Dedifferentiated amniotic fluid mesenchymal stem cell (primary cell): ENCODE measurements around the gene KCNN4.
"Not testable (repeated sequence)": the region's sequence is repeated elsewhere in the genome, so short reads cannot be mapped to it uniquely, and the experiment has no call there.

Source experiments
- DNase-seq: peaks from one replicate; pipeline ENCODE4 v3.0.0-alpha.2; 2016; ENCODE audit errors: extremely low spot score

The KCNN4 gene

GRCh38 chr19:43780706-43781525 lies at the start of gene KCNN4:
TSS of gene KCNN4 (minus strand) at chr19:43780973. CDS start at chr19:43780861, 112 bp downstream.
- DNase-seq, result peak; percentile 45

DNA sequence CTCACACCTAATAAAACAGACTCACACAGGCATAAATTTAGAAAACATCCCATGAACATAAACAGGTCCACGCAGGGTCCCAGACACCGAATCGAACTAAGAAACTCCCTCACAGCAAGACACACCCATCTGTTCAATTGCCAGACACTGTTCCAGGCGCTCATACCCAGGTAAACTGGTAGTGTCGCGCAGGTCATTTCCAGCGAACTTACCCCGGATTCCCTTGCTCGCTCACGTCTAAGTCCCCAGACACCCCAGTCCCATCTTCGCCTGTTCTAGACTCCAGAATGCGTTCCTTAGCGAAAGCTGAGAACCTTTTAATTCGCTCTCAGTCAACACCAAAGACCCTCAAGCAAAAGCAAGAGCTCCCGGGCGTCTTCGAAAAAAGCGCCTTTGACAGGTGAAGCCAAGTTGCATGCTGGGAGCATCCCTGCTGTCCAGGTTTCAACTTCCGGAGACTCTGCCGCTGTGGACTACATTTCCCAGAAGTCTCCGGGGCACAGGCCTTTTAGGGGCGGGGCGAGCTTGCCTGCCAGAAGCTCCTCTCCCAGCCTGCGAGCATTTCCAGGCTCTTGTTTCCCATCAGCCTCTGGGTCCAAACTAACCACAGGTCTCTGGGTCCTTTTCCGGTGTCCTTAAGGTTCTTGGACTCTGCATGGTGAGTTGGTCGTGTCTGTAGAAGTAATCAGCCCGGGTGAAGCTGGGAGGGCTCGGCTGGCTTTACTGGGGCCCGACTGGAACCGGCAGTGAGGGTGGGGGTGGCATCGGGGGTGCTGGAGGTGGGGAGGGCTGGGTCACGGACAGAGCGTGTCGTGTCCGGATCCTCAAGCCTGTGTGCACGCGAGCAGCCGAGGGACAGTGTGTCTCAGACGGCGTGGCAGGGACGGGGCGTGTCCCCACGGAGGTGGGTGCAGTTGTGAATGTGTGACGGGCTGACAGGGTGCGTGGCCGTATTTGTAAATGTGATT lies 46.3 kb upstream of the KCNN4 start, which contains the start of gene ZNF283:
ZNF283 (plus strand) TSS at position 535 of the 968 bp plus-strand sequence. CDS start 6,184 bp downstream, outside the sequence.
- DNase-seq, result peak; percentile 88

DNA sequence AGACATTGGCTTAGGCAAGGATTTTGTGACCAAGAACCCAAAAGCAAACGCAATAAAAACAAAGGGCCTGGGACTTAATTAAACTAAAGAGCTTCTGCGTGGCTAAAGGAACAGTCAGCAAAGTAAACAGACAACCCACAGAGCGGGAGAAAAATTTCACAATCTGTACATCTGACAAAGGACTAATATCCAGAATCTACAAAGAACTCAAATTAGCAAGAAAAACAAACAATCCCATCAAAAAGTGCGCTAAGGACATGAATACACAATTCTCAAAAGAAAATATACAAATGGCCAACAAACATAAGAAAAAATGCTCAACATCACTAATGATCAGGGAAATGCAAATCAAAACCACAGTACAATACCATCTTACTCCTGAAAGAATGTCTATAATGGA lies 43.8 kb upstream of the KCNN4 start:
- DNase-seq, result not testable (repeated sequence)

DNA sequence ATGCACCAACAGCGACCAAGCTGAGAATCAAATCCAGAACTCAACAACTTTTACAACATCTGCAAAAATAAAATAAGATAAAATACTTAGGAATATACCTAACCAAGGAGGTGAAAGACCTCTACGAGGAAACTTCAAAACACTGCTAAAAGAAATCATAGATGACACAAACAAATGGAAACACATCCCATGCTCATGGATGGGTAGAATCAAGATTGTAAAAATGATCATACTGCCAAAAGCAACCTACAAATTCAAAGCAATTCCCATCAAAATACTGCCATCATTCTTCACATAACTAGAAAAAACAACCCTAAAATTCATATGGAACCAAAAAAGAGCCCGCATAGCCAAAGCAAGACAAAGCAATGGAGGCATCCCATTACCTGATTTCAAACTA lies 43.1 kb upstream of the KCNN4 start:
- not testable (repeated sequence) for DNase-seq

GRCh38 chr19:43820884-43821215 lies 40.1 kb upstream of the KCNN4 start:
- no peak for DNase-seq

DNA sequence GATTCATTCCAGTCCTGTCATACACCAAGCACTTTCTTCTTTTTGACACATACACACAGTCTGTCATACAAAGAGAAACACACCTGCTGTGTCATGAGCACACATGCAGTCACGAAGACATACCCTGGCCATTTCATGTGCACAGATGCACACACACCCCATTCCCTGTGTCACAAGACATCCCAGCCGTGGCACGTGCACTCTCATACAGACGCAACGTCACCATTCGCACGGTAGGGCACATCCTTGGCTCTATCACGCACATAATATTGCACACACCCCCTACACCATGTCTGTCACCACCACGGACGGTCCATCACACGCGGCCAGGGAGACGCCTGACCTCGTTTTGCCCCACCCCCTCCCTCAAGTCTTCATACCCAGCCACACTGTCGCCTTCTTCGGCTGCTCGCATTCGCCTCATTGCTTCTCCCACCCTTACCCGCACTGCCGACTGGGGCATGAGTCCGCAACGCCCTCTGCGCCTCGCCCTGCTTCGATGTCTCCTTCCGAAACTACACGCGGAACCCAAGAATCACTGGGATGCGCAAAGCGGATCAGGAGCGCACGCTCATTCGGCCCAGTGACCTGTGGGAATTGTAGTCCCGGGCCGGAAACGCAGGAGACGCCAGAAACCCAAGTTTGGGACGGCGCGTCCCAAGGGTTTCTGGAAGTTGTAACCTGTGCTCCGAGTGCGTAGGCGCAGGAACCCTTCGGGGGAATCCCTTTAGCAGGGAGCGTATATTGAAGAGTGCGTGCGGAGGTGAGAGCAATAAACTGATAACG lies 39.5 kb upstream of the KCNN4 start:
- DNase-seq, result no peak

- no peak for DNase-seq
Measured at GRCh38 chr19:43818500-43818899, 37.7 kb upstream of the KCNN4 start.

DNA sequence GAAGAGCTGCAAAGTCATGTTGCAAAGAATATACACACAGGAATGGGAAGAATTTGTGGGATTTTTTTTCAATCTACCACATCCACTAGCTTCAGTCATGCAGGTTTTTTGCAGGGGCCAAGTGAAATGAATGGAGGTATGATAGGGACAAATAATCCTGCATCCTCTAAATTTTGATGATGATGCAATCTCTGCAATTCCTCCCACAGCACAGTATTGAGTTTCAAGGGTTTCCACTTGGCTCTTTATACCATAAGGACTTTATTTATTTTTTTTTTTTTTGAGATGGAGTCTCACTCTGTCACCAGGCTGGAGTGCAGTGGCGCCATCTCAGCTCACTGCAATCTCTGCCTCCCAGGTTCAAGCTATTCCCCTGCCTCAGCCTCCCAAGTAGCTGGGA lies 36.7 kb upstream of the KCNN4 start:
- not testable (repeated sequence) for DNase-seq

DNA sequence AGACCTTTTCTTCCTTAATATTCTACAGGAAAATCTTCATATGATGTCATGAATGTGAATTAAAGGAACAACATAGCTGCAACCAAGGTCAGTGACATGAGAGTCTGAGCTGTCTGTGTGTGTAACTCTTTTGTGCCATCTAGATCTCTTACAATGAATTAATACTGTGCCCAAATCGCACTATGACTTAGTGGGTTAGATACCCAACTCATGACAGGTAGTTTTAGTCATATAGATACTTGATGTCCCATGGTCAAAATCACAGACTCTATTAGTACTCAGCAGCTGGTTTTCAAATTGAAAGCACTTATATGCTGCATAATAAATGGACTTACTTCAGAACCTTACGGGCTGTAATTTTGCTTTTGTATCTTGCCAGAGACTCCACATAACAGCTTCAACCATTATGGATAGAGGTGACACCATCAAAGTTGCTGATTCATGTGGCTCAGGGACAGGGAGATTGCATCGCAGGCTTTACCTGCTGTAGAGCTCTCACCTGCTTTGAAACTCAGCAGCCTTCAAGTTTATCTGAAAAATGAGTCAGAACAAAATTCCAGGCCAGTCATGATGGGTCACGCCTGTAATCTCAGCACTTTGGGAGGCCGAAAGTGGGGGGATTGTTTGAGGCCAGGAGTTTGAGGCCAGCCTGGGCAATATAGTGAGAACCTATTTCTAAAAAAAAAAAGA lies 34.0 kb upstream of the KCNN4 start:
- DNase-seq, result no peak

DNA sequence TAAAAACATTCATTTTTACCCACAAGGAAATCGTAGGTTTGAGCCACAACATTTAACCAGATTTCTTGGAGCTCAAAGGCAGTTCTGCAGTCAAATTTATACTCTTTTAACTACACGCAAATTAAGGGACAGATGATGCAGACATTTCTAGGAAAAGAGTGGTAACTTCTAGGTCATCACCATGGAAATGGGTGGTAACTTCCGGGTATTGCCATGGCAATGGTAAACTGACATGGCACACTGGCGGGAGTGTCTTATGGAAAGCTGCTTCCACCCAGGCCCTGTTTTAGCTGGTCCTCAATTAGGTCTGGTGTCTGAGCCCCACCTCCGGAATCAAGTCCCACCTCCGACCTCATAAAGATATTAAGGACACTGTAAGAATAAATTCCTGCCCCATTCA lies 31.9 kb upstream of the KCNN4 start:
- DNase-seq, result no peak

DNA sequence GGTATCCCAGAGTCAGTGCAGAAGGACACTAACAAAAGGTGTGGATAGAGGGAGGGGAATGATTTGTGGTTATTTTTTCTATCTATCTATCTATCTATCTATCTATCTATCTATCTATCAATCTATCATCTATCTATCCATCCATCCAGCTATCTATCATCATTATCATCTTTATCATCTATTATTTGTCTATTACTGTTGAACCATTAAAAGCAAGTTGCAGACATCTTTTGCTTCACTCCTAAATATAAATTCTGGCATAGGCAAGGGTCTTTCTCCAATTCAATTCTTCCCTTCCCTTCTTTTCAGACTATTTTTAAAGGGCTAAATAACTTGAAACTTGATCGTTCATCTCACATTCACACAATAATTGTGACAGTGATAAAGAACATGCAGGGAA lies 31.5 kb upstream of the KCNN4 start:
- no peak for DNase-seq

DNA sequence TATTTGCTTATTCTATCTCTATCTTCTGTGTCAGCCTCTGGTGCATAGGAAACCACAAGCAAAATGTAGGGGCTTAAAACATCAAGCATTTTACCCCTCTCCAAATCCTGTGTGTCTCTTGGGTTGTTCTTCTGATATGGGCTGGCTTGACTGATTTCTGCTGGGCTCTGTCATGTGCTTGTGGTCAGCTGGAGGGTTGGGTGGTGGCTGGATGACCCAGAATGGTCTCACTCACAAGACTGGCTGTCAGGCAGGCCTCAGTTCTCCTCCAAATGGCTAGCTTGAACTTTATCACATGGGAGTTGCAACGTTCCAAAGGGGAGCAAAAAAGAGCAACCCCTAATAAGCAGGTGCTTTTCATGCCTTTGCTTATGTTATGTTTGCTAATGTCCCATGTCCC lies 31.1 kb upstream of the KCNN4 start:
- no peak for DNase-seq

DNA sequence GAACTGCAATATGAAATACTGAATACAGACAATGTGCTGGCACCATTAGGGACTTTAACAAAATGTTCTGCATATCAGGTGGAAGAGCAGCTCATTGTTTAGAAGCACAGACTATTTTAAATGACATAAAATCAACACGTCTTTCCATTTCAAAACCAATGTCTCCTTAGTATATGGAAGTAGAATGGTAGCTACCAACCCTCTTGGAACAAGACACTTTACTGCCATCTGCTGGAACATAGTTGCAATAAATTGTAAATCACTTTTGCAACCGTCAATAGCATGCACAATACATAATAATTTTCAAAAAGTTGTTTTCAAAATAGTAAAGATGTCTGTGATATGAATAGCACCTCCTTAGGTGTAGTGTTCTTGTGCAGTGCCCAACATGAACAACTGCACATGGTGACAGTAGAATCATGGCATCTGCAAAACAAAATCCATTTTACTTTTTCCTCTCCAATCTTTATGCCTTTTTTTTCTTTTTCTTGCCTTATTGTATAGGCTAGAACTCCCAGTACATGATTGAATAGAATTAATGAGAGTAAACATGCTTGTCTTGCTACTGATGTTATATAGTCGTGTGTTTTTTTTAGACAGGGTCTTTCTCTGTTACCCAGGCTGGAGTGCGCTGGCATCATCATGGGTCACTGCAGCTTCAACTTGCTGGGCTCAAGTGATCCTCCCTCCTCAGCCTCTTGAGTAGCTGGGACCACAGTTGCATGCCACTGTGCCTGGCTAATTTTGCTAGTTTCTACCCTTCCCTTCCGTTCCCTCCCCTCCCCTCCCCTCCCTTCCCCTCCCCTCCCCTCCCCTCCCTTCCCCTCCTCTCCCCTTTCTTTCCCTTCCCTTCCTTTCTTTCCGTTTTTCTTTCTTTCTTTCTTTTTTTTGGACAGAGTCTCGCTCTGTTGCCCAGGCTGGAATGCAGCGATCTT lies 29.3 kb upstream of the KCNN4 start:
- DNase-seq, result peak; percentile 57

- no peak for DNase-seq
Measured at GRCh38 chr19:43807651-43808050, 26.9 kb upstream of the KCNN4 start.

GRCh38 chr19:43806848-43807247 lies 26.1 kb upstream of the KCNN4 start:
- no peak for DNase-seq

DNA sequence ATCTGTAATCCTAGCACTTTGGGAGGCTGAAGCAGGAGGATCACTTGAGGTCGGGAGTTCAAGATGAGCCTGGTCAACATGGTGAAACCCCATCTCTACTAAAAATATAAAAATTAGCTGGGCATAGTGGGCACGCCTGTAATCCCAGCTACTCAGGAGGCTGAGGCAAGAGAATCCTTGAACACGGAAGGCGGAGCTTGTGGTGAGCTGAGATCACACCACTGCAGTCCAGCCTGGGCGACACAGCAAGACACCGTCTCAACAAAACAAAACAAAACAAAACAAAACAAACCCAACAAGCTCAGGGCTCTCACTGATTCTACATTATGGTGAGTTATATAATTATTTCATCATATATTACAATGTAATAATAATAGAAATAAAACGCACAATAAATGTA lies 25.6 kb upstream of the KCNN4 start:
- DNase-seq, result not testable (repeated sequence)

GRCh38 chr19:43804432-43804831 lies 23.7 kb upstream of the KCNN4 start:
- no peak for DNase-seq

- no peak for DNase-seq
Measured at GRCh38 chr19:43802216-43802951, 21.6 kb upstream of the KCNN4 start, which contains the start of gene LYPD5. TSS of gene LYPD5 (minus strand) at chr19:43802447. CDS start at chr19:43802380, 67 bp downstream.

DNA sequence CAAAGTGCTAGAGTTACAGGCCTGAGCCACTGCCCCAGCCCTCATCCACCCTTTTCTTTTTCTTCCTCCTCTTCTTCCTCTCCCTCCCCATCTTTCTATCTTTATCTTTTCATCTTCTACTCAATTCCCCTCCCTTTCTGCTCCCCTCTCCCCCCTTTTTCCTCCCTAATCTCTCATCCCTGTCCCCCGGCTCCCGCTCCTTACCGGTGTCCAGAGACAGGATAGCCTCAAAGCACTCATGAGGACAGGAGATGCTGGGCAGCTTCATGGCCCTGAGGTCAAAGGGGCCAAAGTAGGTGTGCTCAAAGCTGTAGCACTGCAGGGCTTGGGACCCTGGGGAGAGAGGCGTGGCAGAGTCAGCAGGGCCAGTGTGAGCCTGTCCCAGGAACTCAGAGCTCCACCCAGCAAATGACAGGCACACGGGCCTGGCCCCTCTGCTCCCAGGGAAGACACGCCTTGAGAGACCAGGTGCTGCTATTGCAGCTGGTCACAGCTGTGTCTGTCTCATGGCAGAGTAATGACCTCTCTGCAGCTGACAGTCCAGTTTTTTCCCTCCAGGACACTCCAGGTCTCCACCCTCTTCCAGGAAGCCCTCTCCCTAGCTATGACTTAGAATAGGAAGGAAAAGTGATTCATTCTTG lies 18.8 kb upstream of the KCNN4 start:
- DNase-seq, result no peak
